Fibroblast of villous mesenchyme (primary cell): ENCODE data around the gene RNF220. TPM values are rescaled to one million over a fixed set of nuclear protein-coding genes. Genes with fewer than 3 reads are reported as not detected.
A peak's percentile ranks its signal among the peaks of the same experiment; 100 is the strongest.

Experiments used
- DNase-seq: peaks from one replicate; pipeline ENCODE4 v3.0.0-alpha.2; 2010; ENCODE audit warnings: low read depth
- H3K4me3 ChIP-seq: 2 replicates; pipeline ENCODE4 v1.5.1; 2011; ENCODE audit warnings: low read depth, mild to moderate bottlenecking, low read length
- total RNA-seq: library from RNA; depleted of rRNA; stranded (reverse); fragments of >200 nt; gene quantifications from 2 replicates; pipeline ENCODE4 v1.2.3, GENCODE V29; 2012
- TF ChIP-seq, protein P1 (sequence below): IDR thresholded peaks from 2 replicates; pipeline ENCODE4 v1.5.1; 2012; ENCODE audit warnings: low read depth, mild to moderate bottlenecking, low read length; ENCODE audit not compliant: insufficient read depth

RNF220 gene
- total RNA-seq, 1 donor: 47.5 TPM

DNA sequence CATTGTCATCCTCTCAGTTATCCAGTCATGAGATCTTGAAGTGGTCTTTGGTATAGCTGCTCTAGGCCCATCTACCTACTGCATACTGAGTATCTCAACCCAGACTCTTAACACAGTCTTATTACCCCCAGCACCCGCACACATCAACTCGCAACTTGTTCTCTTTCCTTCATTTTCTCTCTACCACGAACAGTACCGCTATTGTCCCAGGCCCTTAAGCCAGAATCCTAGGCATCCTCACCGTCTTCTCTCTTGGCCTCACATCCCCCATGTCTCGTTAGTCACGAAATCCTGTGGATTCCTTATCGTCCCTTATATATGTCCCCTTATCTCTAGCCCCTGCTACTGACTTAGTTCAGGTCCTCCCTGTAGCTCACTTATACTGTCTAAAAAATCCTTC is 142.8 kb downstream of the RNF220 start:
- TF ChIP-seq, protein P1, sequence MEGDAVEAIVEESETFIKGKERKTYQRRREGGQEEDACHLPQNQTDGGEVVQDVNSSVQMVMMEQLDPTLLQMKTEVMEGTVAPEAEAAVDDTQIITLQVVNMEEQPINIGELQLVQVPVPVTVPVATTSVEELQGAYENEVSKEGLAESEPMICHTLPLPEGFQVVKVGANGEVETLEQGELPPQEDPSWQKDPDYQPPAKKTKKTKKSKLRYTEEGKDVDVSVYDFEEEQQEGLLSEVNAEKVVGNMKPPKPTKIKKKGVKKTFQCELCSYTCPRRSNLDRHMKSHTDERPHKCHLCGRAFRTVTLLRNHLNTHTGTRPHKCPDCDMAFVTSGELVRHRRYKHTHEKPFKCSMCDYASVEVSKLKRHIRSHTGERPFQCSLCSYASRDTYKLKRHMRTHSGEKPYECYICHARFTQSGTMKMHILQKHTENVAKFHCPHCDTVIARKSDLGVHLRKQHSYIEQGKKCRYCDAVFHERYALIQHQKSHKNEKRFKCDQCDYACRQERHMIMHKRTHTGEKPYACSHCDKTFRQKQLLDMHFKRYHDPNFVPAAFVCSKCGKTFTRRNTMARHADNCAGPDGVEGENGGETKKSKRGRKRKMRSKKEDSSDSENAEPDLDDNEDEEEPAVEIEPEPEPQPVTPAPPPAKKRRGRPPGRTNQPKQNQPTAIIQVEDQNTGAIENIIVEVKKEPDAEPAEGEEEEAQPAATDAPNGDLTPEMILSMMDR: no peak
- DNase-seq: no peak

DNA sequence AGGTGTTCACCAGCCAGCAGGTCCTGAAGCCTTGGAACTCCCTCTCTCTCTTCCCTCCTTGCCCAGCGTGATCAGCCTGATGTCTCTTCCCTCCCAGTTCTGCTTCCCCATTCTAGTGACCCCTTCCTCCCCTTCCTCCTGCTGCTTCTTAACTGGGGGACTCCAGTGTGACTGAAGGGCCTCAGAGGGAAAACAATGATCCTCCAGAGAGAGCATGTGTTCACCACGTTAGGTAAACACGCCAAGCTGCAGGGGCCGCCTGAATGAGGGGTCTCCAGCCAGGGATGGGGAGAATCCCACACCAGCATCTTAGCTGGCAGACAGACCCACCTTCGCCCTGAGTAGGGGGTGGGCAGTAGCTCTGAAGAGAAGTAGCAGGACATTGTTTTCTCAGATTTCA is 144.5 kb downstream of the RNF220 start:
- no peak overlapping the region for H3K4me3 ChIP-seq
- DNase-seq: no peak
- TF ChIP-seq, protein P1: no peak

More for the DNA sequence above, 142.8 kb downstream of the RNF220 start:
- H3K4me3 ChIP-seq: no peak overlapping the region

DNA sequence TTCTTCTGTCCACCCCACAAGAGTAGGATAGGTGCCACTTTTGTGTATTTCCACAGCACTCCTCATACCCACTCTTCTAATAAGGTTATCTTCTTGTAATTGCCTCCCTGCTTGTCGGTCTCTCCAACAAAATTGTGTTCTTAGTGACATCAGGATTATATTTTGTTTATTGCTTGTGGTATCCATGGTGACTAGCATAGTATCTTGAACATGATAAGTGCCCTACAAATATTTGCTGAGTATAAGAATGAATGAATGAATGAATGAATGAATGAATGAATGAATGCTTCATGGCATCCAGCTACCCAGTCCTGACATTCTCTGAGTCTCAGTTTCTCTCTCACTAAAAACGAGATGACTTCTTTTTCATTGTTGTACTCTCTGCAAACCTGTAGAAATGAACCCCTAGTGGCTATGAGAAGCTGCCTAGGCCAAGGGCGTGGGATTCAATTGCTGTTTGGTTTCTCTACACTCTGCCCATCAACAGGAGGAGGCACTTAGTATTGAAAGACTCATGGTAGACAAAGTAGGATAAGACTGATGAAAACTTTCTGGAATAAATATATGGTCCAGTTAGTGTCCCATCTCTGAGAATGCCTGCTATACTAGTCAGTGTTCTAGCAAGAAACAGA is 148.2 kb downstream of the RNF220 start:
- DNase-seq: no peak
- H3K4me3 ChIP-seq: no peak overlapping the region
- TF ChIP-seq, protein P1: no peak

DNA sequence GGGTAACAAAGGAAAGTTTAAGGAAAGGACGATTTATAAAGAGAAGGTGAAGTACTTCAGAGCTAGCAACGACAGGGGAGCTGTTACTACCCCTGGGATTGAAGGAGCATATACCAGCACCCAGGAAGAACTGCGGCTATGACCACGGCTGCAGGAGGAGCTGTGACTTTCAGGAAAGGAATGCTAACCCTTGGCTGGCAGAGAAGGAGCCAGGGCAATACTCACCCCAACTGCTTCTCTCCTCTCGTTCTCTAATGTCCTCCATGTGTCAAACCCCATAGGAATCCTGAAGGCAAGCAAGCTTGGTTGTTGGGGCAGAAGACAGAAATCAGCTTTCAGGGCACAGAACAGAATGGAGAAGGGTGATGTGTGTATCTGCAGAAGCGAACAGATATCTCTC is 148.7 kb downstream of the RNF220 start:
- DNase-seq: peak; percentile 19
- TF ChIP-seq, protein P1: no peak
- H3K4me3 ChIP-seq: no peak overlapping the region

DNA sequence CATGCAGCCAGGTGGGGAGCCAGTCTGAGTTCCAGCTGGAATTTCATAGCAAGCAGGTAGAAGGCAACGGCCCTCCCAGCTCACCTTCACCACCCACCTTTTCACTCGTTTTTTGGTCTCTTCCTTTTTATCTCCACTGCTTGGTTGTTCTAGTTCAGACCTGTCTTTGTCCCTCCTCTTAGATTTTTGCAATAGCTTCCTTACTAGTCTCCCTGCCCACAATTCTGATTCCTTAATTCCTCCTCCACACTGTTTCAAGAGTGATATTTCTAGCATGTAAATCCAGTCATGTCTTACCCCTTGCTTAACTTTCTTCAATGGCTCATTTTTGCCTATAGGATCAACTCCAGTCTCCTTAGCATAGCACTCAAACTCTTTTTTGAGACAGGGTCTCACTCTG is 149.7 kb downstream of the RNF220 start:
- TF ChIP-seq, protein P1: no peak
- no peak for DNase-seq
- H3K4me3 ChIP-seq: no peak overlapping the region

DNA sequence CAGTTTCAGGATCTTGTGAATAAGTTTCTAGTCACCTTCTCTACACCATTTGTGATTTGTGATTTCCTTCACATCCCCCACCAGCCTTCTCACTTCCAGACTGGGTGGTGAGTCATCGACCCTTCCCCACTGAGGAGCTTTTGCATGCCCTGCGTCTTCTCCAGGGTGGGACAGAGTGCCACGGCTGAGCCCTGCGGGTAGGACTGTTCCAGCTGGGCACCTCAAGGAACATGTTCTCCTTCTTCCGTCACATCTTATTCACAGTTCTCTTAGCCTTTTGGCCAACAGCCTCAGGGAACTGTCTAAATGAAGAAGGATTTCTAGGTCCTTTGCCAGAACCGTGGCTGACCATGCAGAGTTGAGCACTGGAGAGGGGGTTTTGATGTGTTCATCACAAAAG is 152.7 kb downstream of the RNF220 start:
- DNase-seq: no peak
- no peak overlapping the region for H3K4me3 ChIP-seq
- TF ChIP-seq, protein P1: no peak

DNA sequence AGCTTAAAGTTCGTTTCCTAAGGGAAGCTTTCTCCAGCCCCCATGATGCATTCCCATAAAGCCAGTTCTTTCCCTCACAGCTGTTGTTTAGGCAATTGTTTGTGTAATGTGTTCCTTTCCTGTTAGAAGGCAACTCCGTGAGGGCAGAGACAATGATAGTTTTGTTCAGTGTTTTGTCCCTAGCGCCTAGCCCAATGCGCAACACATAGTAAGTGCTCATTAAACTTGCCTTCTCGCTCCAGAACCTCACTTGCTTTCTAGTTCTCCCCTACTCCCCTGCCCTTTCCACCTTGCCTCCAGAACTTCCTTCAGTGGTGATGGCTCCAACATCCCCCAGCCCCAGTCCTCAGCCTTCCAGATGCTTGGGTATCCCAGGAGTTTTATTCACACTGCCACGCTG is 153.8 kb downstream of the RNF220 start:
- TF ChIP-seq, protein P1: no peak
- H3K4me3 ChIP-seq: no peak overlapping the region
- DNase-seq: no peak
